Ishikawa (cell line): ENCODE measurements around the gene CRB1.

Source experiments
- CEBPB ChIP-seq: IDR thresholded peaks from 2 replicates; pipeline ENCODE4 v1.6.1; 2012
- EP300 ChIP-seq: IDR thresholded peaks from 2 replicates; pipeline ENCODE4 v1.6.1; 2012; ENCODE audit warnings: borderline replicate concordance
- FOXM1 ChIP-seq: IDR thresholded peaks from 2 replicates; pipeline ENCODE4 v1.6.1; 2012; ENCODE audit warnings: low read depth, borderline replicate concordance
- RAD21 ChIP-seq: IDR thresholded peaks from 2 replicates; pipeline ENCODE4 v1.6.1; 2012; ENCODE audit warnings: low read depth
- REST ChIP-seq: IDR thresholded peaks from 2 replicates; pipeline ENCODE4 v1.6.1; 2012; ENCODE audit warnings: low read depth, mild to moderate bottlenecking
- USF1 ChIP-seq: IDR thresholded peaks from 2 replicates; pipeline ENCODE4 v1.6.1; 2012

GRCh38 chr1:197268012-197268411 is at the start of gene CRB1:
- TF ChIP-seq FOXM1: no peak
- TF ChIP-seq RAD21: no peak
- no peak for TF ChIP-seq CEBPB
- TF ChIP-seq EP300: no peak
- no peak for TF ChIP-seq REST
- TF ChIP-seq USF1: no peak
